CD4-positive, alpha-beta T cell (primary cell): Measurements from ENCODE around the gene SBK1. TPM values are rescaled to one million over a fixed set of nuclear protein-coding genes. Genes with fewer than 3 reads are reported as not detected.

Source experiments
- ATAC-seq: fragments of 200-7000 bp; cut with Tn5 transposase; one replicate; pipeline ENCODE4 v1.10.0; 2022; ENCODE audit warnings: mild to moderate bottlenecking; ENCODE audit not compliant: poor library complexity
- CTCF ChIA-PET: fragments of 350-600 bp; sonication (Branson Sonifier 250); formaldehyde crosslinking; loops from one replicate; lab custom pipeline; 2021; ENCODE audit warnings: antibody characterized with exemption, inconsistent platforms; lab: Charles Lee
- POLR2A ChIA-PET: fragments of 350-600 bp; sonication (Branson Sonifier 250); formaldehyde crosslinking; loops from one replicate; lab custom pipeline; 2021; ENCODE audit warnings: antibody characterized with exemption, inconsistent platforms; lab: Charles Lee
- DNase-seq, 14 experiments: peaks; one replicate each; pipeline ENCODE4 v3.0.0-alpha.2; 2013 to 2020; ENCODE audit warnings: mixed read lengths in 2 of 14
- H3K27ac ChIP-seq, 2 donors: one replicate each; pipeline versions ENCODE4 v1.5.1 to v1.7.0; 2013; ENCODE audit warnings: low read length in 2 of 2, low read depth in 1 of 2, mild to moderate bottlenecking in 1 of 2
- H3K27me3 ChIP-seq, 2 experiments: 1 replicate in 1 of 2; 2 replicates in 1 of 2; pipeline versions ENCODE4 v1.6.1 to v1.7.0; 2013; ENCODE audit warnings: low read length in 2 of 2, control low read depth in 1 of 2, mild to moderate bottlenecking in 1 of 2, moderate library complexity in 1 of 2; ENCODE audit not compliant: insufficient read depth in 2 of 2, control insufficient read depth in 1 of 2
- H3K36me3 ChIP-seq: one replicate; pipeline ENCODE4 v1.6.1; 2013; ENCODE audit warnings: low read length, control low read depth; ENCODE audit not compliant: insufficient read depth
- H3K4me1 ChIP-seq: one replicate; pipeline ENCODE4 v1.6.1; 2013; ENCODE audit warnings: low read length, control low read depth; ENCODE audit not compliant: insufficient read depth
- H3K4me3 ChIP-seq: one replicate; pipeline ENCODE4 v1.5.1; 2013; ENCODE audit warnings: mild to moderate bottlenecking, low read length, moderate library complexity
- H3K9me3 ChIP-seq, 2 experiments: 1 replicate in 1 of 2; 2 replicates in 1 of 2; pipeline versions ENCODE4 v1.6.1 to v1.7.0; 2013; ENCODE audit warnings: low read length in 2 of 2, mild to moderate bottlenecking in 2 of 2, control low read depth in 1 of 2, moderate library complexity in 1 of 2; ENCODE audit not compliant: control insufficient read depth in 1 of 2, insufficient read depth in 1 of 2
- H3K27ac Mint-ChIP-seq: one replicate; pipeline ENCODE4 v1.8.0; 2020; ENCODE audit warnings: mixed read lengths
- H3K27me3 Mint-ChIP-seq: one replicate; pipeline ENCODE4 v1.8.0; 2021; ENCODE audit warnings: mixed read lengths
- H3K36me3 Mint-ChIP-seq: one replicate; pipeline ENCODE4 v1.8.0; 2021; ENCODE audit warnings: low read depth, mixed read lengths
- H3K4me1 Mint-ChIP-seq: one replicate; pipeline ENCODE4 v1.8.0; 2021; ENCODE audit warnings: low read depth, mixed read lengths
- H3K4me3 Mint-ChIP-seq: one replicate; pipeline ENCODE4 v1.8.0; 2020; ENCODE audit warnings: mild to moderate bottlenecking, mixed read lengths
- H3K9me3 Mint-ChIP-seq: one replicate; pipeline ENCODE4 v1.8.0; 2020; ENCODE audit warnings: mixed read lengths
- intact Hi-C, 2 experiments: fragments of 100-400 bp; cut with DNase I in 1 of 2; cut with micrococcal nuclease in 1 of 2; formaldehyde crosslinking; loops; one replicate each; pipeline versions ENCODE4 v1.15.1 to v1.9.0; 2023 to 2025; cut with DNase I, micrococcal nuclease
- total RNA-seq, 174 experiments: library from RNA in 2 of 174; stranded (reverse) in 2 of 174; gene quantifications; one replicate each; pipeline ENCODE4 v1.2.3 and lab custom pipeline; 2021 to 2026
- TF ChIP-seq, protein P1 (sequence below): fragments of 200-600 bp; IDR thresholded peaks from one replicate; pipeline ENCODE4 v1.8.0; 2022; ENCODE audit warnings: antibody characterized with exemption, mild to moderate bottlenecking

The SBK1 gene
- total RNA-seq, 2 experiments from 2014 or later = 13.0 to 13.5 TPM

DNA sequence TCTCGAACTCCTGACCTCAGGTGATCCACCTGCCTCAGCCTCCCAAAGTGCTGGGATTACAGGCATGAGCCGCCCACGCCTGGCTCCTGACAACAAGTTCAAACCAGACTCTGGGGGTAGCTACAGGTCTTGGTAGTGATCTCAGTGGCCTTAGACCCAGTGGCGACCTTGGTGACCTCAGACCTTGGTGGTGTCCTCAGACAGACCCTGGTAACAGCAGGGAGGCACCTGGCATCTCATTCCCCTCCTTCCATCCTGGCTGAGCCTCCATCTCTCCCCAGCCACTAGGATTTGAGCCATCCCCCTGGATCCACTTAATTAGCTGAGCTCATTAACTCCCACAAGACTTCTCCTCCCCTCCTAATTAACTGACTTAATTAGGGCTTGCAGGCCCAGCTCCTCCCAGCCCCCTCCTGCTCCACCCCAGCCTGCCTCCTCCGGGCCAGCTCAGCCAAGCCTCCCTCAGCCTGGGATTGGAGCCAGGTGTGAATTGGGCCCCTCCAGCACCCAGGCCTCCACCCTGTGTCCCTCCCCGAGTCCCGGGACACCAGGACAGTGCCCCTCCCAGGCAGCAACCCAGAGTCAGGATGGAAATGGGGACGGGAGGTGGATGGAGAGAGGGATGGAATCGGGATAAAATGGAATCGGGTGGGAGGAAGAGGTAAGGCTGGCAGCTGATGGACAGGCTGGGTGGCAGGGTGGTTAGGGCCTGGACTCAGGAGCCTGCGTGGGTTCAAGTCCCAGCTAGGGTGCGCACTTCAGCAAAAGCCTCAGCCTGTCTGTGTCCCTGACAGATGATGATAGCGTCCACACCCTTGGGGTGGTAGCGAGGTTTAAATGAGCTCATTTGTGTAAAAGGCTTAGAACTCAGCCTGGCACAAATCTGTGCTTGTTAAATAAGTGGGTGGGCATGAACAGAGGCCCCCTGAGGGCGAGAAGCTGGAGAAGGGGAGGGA lies 11.2 kb upstream of the SBK1 start:
- intact Hi-C loops = no loop called here
- CTCF ChIA-PET = interaction anchor here (1.1 to 6.3 kb wide), 2 partner anchors 33 to 36 kb away, joined by 3 to 60 read pairs; no protein-coding TSS in a partner anchor
- peaks cover 35% of the 10 kb centered on the region for H3K4me1 Mint-ChIP-seq

DNA sequence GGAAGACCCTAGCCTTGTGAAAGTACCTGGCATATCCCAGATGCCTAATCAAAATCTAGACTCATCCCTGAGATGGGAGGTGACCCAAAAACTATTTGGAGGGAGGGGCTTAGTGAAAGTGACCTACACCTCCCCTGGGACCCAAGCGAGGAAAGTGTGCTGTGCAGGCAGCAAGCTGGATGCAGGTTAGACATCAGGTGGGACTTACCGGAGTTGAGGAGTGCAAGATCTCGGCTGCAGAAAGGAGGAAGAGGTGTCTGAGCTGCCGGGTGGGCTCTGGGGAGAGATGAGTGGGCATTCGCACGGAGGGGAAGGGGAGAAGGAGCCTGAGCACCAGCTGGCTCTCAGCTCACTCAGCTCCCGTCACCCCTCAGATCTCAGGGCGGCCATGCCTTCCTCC lies 10.3 kb upstream of the SBK1 start:
- intact Hi-C loops = no loop called here
- H3K27ac Mint-ChIP-seq = no peak overlapping the region
- Histone ChIP-seq H3K27ac (no peak overlapping the region), H3K36me3 (no peaks in the 10 kb centered on the region), H3K4me3 (no peak overlapping the region), H3K27me3 (no peaks in the 10 kb centered on the region), H3K4me1 (peaks cover 27% of the 10 kb centered on the region), H3K9me3 (no peaks in the 10 kb centered on the region)
- no peaks in the 10 kb centered on the region for H3K27me3 Mint-ChIP-seq
- peaks cover 26% of the 10 kb centered on the region for H3K4me1 Mint-ChIP-seq
- ChIA-PET POLR2A (interaction anchor here (1.0 to 1.7 kb wide), 3 partner anchors 10 to 141 kb away, joined by 3 to 9 read pairs (median 4); partner anchors contain the start of gene SBK1), CTCF (interaction anchor here (1.1 to 6.3 kb wide), 2 partner anchors 33 to 35 kb away, joined by 3 to 60 read pairs; no protein-coding TSS in a partner anchor)
- no peak overlapping the region for H3K4me3 Mint-ChIP-seq
- no peaks in the 10 kb centered on the region for H3K9me3 Mint-ChIP-seq
- TF ChIP-seq, protein P1, sequence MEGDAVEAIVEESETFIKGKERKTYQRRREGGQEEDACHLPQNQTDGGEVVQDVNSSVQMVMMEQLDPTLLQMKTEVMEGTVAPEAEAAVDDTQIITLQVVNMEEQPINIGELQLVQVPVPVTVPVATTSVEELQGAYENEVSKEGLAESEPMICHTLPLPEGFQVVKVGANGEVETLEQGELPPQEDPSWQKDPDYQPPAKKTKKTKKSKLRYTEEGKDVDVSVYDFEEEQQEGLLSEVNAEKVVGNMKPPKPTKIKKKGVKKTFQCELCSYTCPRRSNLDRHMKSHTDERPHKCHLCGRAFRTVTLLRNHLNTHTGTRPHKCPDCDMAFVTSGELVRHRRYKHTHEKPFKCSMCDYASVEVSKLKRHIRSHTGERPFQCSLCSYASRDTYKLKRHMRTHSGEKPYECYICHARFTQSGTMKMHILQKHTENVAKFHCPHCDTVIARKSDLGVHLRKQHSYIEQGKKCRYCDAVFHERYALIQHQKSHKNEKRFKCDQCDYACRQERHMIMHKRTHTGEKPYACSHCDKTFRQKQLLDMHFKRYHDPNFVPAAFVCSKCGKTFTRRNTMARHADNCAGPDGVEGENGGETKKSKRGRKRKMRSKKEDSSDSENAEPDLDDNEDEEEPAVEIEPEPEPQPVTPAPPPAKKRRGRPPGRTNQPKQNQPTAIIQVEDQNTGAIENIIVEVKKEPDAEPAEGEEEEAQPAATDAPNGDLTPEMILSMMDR = no peak
- no peak for DNase-seq
- no peak for ATAC-seq
- no peaks in the 10 kb centered on the region for H3K36me3 Mint-ChIP-seq

More for the DNA sequence above, 11.2 kb upstream of the SBK1 start:
- DNase-seq (no peak), ATAC-seq (no peak)
- POLR2A ChIA-PET = interaction anchor here (0.9 to 1.7 kb wide), 4 partner anchors 11 to 28 kb away, joined by 3 to 9 read pairs (median 4); partner anchors contain the start of gene SBK1
- Mint-ChIP-seq H3K36me3 (no peaks in the 10 kb centered on the region), H3K4me3 (no peak overlapping the region), H3K9me3 (no peaks in the 10 kb centered on the region), H3K27ac (no peak overlapping the region), H3K27me3 (no peaks in the 10 kb centered on the region)
- H3K4me1 ChIP-seq = peaks cover 36% of the 10 kb centered on the region
- TF ChIP-seq, protein P1 = no peak
- H3K27ac ChIP-seq = no peak overlapping the region
- no peak overlapping the region for H3K4me3 ChIP-seq
- no peaks in the 10 kb centered on the region for H3K9me3 ChIP-seq
- no peaks in the 10 kb centered on the region for H3K36me3 ChIP-seq
- H3K27me3 ChIP-seq = no peaks in the 10 kb centered on the region

DNA sequence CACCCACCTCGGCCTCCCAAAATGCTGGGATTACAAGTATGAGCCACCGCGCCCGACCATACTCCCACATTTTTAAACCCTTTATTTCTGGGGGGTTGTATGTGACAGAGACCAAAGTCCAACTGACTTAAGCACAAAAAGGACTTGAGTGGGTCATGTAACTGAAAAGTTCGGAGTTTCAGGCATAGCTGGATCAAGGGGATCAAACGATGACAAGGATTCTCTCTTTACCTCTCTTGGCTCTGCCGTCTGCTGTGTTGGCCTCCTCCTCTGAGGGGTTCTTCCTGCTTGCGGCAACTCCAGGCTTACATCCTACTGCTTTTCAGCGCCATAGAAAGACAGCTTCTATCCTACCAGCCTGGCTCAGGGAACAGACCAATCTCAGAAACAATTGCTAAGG lies 9.2 kb upstream of the SBK1 start:
- no peak overlapping the region for H3K27ac Mint-ChIP-seq
- intact Hi-C loops = no loop called here

More for the DNA sequence above, 9.2 kb upstream of the SBK1 start:
- DNase-seq (no peak), ATAC-seq (no peak)
- no peak overlapping the region for H3K4me3 ChIP-seq
- H3K4me1 ChIP-seq = peaks cover 20% of the 10 kb centered on the region
- H3K9me3 ChIP-seq = no peaks in the 10 kb centered on the region
- ChIA-PET POLR2A (no interaction called here), CTCF (interaction anchor here (1.4 kb wide), 1 partner anchor 34 kb away, joined by 4 read pairs; no protein-coding TSS in a partner anchor)
- H3K9me3 Mint-ChIP-seq = no peaks in the 10 kb centered on the region
- peaks cover 21% of the 10 kb centered on the region for H3K4me1 Mint-ChIP-seq
- no peaks in the 10 kb centered on the region for H3K36me3 ChIP-seq
- TF ChIP-seq, protein P1 = no peak
- no peak overlapping the region for H3K27ac ChIP-seq
- no peaks in the 10 kb centered on the region for H3K27me3 ChIP-seq
- no peak overlapping the region for H3K4me3 Mint-ChIP-seq
- no peaks in the 10 kb centered on the region for H3K27me3 Mint-ChIP-seq
- H3K36me3 Mint-ChIP-seq = no peaks in the 10 kb centered on the region
